Mucosa of descending colon (tissue), 3 donors: ENCODE measurements around the gene RFX4. TPM values are rescaled to one million over a fixed set of nuclear protein-coding genes. Genes with fewer than 3 reads are reported as not detected.
"Not testable (repeated sequence)": the region's sequence is repeated elsewhere in the genome, so short reads cannot be mapped to it uniquely, and the experiment has no call there.

Experiments used
- ATAC-seq: fragments of 200-7000 bp; cut with Tn5 transposase; one replicate; pipeline ENCODE4 v1.9.1; 2020; ENCODE audit warnings: mild to moderate bottlenecking, moderate library complexity
- DNase-seq, 3 donors: peaks; one replicate each; pipeline ENCODE4 v3.0.0-alpha.2; 2020
- H3K36me3 ChIP-seq: fragments of 200-600 bp; one replicate; pipeline ENCODE4 v1.8.0; 2021; ENCODE audit warnings: low read depth, mild to moderate bottlenecking
- H3K4me1 ChIP-seq: fragments of 200-600 bp; one replicate; pipeline ENCODE4 v1.8.0; 2021; ENCODE audit warnings: low read depth, mild to moderate bottlenecking
- H3K4me3 ChIP-seq: fragments of 200-600 bp; one replicate; pipeline ENCODE4 v1.8.0; 2021; ENCODE audit warnings: mild to moderate bottlenecking
- H3K9me3 ChIP-seq: fragments of 200-600 bp; one replicate; pipeline ENCODE4 v1.8.0; 2021; ENCODE audit warnings: mild to moderate bottlenecking
- intact Hi-C, 2 donors: fragments of 100-400 bp; cut with DNase I in 1 of 2; cut with micrococcal nuclease in 1 of 2; formaldehyde crosslinking; loops; one replicate each; pipeline versions ENCODE4 v1.11.0 to v1.11.1; 2022; cut with DNase I, micrococcal nuclease
- total RNA-seq, 3 donors: library from RNA; stranded (reverse); fragmentation: NEBNext Ultra II Directional in 2 of 3; extraction: Animal tissue kit (Norgen Biotek cat#: 25700) in 2 of 3; gene quantifications; one replicate each; pipeline versions ENCODE4 v1.2.1 to v1.2.4, GENCODE V29; 2021 to 2023
- TF ChIP-seq, protein P1 (sequence below): fragments of 200-600 bp; IDR thresholded peaks from one replicate; pipeline ENCODE4 v1.8.0; 2022; ENCODE audit warnings: antibody characterized with exemption, mild to moderate bottlenecking
- donor health status: DM: no; HTN: no; CAD: no; lungs with moderate emphysema.
- donor health status: DM: no; HTN: no; CAD: no.
- donor health status: DM: no; HTN: yes; CAD: no.

The RFX4 gene
- total RNA-seq, 3 donors from 2014 or later, result not detected

DNA sequence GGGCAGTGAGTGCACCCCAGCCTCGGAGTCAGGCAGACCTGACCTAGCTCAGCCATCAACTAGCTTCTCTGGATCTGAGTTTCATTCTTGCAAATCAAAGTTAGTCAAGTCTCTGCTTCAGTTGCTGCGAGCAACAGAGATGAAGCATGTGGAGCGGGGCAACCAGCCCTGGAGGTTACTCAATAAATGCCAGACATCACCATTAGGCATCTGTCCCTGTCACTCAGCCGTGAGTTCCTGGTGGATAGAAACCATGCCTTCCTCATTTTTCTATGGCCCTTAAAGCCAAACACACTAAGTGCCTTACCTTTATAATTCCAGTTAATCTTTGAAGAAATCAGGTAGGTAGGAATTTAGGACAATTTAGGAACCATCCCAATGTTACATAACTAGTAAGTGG, 19.3 kb downstream of the RFX4 start:
- no peaks in the 10 kb centered on the region for H3K9me3 ChIP-seq
- ATAC-seq, result no peak
- TF ChIP-seq, protein P1, sequence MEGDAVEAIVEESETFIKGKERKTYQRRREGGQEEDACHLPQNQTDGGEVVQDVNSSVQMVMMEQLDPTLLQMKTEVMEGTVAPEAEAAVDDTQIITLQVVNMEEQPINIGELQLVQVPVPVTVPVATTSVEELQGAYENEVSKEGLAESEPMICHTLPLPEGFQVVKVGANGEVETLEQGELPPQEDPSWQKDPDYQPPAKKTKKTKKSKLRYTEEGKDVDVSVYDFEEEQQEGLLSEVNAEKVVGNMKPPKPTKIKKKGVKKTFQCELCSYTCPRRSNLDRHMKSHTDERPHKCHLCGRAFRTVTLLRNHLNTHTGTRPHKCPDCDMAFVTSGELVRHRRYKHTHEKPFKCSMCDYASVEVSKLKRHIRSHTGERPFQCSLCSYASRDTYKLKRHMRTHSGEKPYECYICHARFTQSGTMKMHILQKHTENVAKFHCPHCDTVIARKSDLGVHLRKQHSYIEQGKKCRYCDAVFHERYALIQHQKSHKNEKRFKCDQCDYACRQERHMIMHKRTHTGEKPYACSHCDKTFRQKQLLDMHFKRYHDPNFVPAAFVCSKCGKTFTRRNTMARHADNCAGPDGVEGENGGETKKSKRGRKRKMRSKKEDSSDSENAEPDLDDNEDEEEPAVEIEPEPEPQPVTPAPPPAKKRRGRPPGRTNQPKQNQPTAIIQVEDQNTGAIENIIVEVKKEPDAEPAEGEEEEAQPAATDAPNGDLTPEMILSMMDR, result no peak
- H3K4me3 ChIP-seq, result no peak overlapping the region
- no peak for DNase-seq
- H3K36me3 ChIP-seq, result no peaks in the 10 kb centered on the region
- H3K4me1 ChIP-seq, result no peaks in the 10 kb centered on the region
- intact Hi-C loops, result no loop called here

GRCh38 chr12:106605254-106605653, 22.4 kb downstream of the RFX4 start:
- ATAC-seq (no peak), DNase-seq (no peak)
- intact Hi-C loops, result no loop called here
- no peak overlapping the region for H3K4me3 ChIP-seq
- no peaks in the 10 kb centered on the region for H3K9me3 ChIP-seq
- H3K4me1 ChIP-seq, result no peaks in the 10 kb centered on the region
- H3K36me3 ChIP-seq, result no peaks in the 10 kb centered on the region
- TF ChIP-seq, protein P1, result no peak

- peaks cover 15% of the 10 kb centered on the region for H3K9me3 ChIP-seq
- DNase-seq, H3K4me3 ChIP-seq, intact Hi-C loops, H3K36me3 ChIP-seq, H3K4me1 ChIP-seq, ATAC-seq: not testable (repeated sequence)
Measured at GRCh38 chr12:106620588-106620987, 37.8 kb downstream of the RFX4 start.

- H3K36me3 ChIP-seq, result no peaks in the 10 kb centered on the region
- DNase-seq (no peak), ATAC-seq (no peak)
- no peak overlapping the region for H3K4me3 ChIP-seq
- no peaks in the 10 kb centered on the region for H3K4me1 ChIP-seq
- TF ChIP-seq, protein P1, result no peak
- H3K9me3 ChIP-seq, result peaks cover 4% of the 10 kb centered on the region
- intact Hi-C loops, result no loop called here
Measured at GRCh38 chr12:106625976-106626375, 43.2 kb downstream of the RFX4 start.

GRCh38 chr12:106629797-106630659, 47.2 kb downstream of the RFX4 start:
- no peak for DNase-seq
- intact Hi-C loops, result no loop called here

DNA sequence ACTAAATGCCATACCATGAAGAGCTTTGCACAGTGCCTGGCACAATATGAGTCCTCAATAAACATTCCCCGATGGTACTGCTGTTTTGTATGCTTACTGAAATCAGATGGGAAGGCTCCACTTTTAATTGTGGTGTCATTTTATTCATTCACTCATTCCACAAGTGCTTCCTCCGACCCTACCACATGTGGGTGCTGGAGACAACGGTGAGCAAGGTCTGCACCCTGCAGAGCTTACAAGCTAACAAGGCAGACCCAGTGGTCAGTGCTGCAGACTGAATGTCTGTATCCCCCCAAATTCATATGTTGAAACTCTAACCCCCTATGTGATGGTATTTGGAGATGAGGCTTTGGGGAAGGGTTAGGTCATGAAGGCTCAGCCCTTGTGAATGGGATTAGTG, 48.3 kb downstream of the RFX4 start:
- TF ChIP-seq, protein P1, result no peak
- intact Hi-C loops, result no loop called here
- Histone ChIP-seq H3K36me3 (no peaks in the 10 kb centered on the region), H3K4me1 (no peaks in the 10 kb centered on the region), H3K4me3 (no peak overlapping the region), H3K9me3 (no peaks in the 10 kb centered on the region)
- DNase-seq (no peak), ATAC-seq (no peak)

More at GRCh38 chr12:106629797-106630659, 47.2 kb downstream of the RFX4 start:
- Histone ChIP-seq H3K4me1 (no peaks in the 10 kb centered on the region), H3K36me3 (no peaks in the 10 kb centered on the region), H3K4me3 (no peak overlapping the region), H3K9me3 (no peaks in the 10 kb centered on the region)
- TF ChIP-seq, protein P1, result no peak
- no peak for ATAC-seq
